H1 (cell line): ENCODE results near the gene RS1. TPM values are rescaled to one million over a fixed set of nuclear protein-coding genes. Genes with fewer than 3 reads are reported as not detected.

Source experiments
- polyA plus RNA-seq, 7 experiments: library from polyadenylated mRNA; depleted of rRNA in 3 of 7; stranded (reverse) in 5 of 7; unstranded in 2 of 7; fragments of >200 nt in 5 of 7; fragments of 200-250 nt in 2 of 7; gene quantifications; 1 replicate in 5 of 7; 2 replicates in 1 of 7; 4 replicates in 1 of 7; pipeline versions ENCODE4 v1.2.1 to v1.2.3, GENCODE V29; 2011 to 2013; ENCODE audit warnings: missing spikeins in 2 of 7, mixed read lengths in 2 of 7
- total RNA-seq: library from RNA; stranded (reverse); fragmentation: NEBNext Ultra II Directional; extraction: Animal tissue kit (Norgen Biotek cat#: 25700); gene quantifications from 2 replicates; pipeline ENCODE4 v1.2.1, GENCODE V29; 2021

The RS1 gene
- total and polyA plus RNA-seq, 2 of the 8 experiments (the other 6 are each of a cell fraction or from before 2014, with no cell fraction given): 0.03 TPM; not detected in 1

Other genes with a start within 250 kb of the RS1 start
- 15.1 and 15.6 TPM in 2 replicates for gene CDKL5, start 246.5 kb downstream of the RS1 start, total RNA-seq
- gene CDKL5, start 246.5 kb downstream of the RS1 start, polyA plus RNA-seq (2011; rRNA removed): 3.8 and 5.5 TPM in 2 replicates
- gene PPEF1, start 35.5 kb upstream of the RS1 start, total RNA-seq: 0.30 and 0.34 TPM in 2 replicates
- 0.08 and 0.17 TPM in 2 replicates for gene PPEF1, start 35.5 kb upstream of the RS1 start, polyA plus RNA-seq (2011; rRNA removed)